ENCODE results near the gene WDFY4.

Gene WDFY4

DNA sequence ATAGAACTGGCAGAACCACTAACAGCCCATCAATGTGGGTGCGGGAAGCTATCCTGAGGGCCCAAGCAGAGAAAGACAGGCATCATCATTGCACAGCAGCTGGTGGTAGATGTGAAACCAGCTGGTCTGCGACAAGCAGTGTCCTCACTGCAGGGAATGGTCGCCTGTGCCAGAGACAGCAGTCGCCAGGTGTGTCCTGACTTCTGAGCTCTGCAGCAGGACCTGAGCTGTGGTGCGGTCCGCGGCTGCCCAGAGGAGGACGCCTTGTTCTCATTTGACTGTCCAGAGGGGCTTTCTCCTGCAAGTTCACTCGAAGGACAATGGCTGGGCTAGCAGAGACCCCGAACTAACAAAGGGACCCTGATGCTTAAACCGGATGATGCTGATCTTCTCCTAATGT, 157.6 kb downstream of the WDFY4 start:
- in situ Hi-C loops (cut with MboI; ENCODE audit: low sequenced_read_pairs), result no loop called here

DNA sequence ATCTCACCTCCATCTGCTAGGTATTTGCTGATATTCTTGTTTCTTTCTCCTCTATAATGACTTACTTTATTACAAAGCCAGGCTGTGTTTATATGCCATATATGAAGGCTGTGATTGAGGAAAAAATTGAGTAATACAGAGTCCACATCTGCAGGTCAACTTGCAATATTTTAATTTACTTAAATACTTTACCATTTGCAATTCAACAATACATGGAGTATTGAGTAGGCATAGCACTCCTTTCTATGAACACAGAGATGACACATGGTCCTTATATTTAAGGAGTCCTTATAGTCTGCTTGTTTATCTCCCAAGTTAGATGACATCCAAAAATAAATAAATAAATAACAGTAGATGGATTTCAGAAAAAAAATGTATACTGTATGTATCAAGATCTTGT, 158.5 kb downstream of the WDFY4 start:
- in situ Hi-C loops (cut with MboI; ENCODE audit: low sequenced_read_pairs), result no loop called here

DNA sequence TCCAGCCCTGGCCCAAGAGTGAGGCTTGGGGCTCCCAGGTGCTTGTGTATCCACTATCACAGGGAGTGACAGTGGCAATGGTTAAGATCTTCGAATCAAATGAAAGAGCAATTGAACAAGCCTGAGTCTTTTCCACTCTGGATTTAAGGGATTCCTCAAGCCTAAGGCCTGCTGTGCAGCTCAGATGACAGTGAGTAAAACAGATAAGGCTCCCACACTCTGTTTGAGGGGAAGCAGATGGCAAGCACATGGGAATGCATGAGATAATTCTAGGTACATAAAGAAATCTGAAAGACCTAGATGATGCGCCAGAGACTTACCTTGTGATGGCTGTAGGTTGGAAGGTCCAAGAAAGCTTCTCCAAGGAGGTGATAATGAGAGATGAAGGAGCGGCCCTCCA, 159.9 kb downstream of the WDFY4 start:
- in situ Hi-C loops (cut with MboI; ENCODE audit: low sequenced_read_pairs), result no loop called here

DNA sequence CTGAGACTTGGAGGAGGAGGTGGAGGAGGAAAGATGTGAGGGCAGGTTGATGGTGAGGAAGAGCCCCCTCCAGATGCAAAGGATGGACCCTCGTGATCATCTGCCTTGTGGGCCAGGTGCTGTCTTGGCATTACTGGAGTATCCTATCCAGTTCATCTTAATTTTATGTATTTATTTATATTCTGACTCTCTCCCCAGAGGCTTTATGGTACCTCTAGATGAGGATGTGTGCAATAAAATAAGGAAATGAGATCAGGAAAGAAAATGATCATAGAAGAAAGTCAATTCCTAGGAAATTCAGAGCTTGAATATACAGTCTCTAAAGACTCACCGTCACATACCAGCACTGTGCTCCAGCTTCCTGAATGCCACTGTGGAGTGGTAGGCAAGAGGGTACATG, 160.8 kb downstream of the WDFY4 start:
- in situ Hi-C loops (cut with MboI; ENCODE audit: low sequenced_read_pairs), result no loop called here

DNA sequence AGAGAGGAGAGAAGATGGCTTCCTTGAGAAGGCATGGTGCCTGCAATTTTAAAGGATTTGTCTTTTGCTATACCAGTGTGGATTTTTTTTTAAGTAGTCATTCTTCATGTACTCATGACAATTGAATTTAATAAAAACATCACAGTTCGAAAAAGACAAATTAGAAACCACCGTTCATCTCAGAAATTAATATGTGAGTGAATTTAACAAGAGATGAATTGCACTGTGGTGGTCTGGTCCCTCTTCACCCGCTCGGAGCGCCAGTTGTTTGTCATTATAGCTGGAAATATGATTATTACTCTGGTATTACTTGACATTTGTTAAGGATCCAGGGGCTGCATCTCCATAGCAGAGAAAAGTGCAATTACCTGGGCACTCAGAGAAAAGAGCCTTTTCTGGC, 163.0 kb downstream of the WDFY4 start:
- in situ Hi-C loops (cut with MboI; ENCODE audit: low sequenced_read_pairs), result no loop called here

DNA sequence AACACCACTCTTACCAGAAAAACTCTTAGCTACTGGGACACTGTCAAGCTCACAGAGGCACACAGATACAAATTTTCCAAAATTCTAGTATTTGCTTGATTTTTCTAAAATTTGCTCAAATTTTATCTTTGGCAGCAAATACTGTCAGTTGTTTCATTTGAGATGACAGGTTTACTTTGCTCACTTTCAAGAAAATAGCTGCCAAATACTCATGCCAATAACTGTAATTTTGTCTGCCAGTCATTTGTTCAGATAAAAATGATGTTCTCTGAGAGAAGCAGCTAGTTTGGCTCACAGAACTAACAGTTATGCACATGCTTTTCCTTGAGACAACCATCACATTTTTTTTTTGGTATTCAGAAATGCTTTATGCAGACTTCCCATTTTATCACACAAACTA, 172.2 kb downstream of the WDFY4 start:
- in situ Hi-C loops (cut with MboI; ENCODE audit: low sequenced_read_pairs), result no loop called here

DNA sequence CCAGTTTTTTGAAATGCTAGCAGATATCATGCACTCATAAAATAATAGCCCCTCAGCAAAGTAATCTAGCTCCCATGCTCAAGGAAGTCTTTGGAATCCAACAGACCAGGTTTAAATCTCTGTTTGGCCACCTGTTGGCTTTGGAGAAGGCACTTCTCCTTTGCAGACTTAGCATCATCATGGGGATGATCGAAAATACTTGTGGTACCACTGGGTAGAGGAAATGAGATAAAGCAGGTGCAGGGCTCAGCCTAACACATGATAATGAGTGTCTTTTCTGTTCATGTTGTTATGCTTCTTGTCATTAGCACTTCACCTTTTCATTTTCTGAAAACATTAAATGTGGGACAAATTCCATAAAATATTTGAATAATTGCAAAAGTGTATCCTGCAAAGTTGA, 187.6 kb downstream of the WDFY4 start:
- in situ Hi-C loops (cut with MboI; ENCODE audit: low sequenced_read_pairs), result no loop called here

DNA sequence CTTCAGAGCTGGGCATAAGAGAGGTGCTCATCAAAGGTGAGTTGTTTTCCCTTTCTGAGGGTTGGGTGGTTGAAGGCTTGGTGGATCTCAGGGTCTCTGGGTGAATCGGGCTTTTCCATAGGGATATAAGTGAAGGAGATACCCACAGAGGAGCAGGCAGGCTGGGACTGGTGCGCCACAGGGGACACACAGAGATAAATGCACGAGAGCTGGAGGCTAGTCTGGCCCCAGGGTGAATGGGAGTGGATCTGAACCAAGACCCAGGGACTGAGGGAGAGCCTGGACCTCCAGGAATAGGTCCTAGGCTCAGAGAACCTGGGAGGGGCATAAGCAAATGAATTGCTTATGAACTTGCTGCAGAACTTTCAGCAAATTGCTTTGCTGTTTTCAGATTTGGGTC, 193.4 kb downstream of the WDFY4 start:
- in situ Hi-C loops (cut with MboI; ENCODE audit: low sequenced_read_pairs), result no loop called here

DNA sequence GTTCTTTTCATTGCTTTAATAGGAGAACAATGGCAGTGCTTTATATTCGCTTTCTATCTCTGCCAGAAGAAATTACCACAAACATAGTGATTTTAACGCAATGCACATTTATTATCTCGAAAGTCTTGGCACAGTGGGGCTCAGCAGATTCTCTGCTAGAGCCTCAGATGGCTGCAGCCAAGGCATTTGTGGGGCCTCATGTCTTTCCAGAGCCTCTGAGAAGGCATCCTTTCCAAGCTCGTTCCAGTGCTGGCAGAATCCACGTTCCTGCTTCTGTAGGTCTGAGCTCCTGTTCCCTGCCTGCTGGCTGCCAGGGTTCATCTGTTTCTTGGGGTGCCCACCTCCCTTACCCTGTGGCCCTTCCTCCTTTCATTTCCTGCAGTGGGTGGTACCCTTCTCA, 194.8 kb downstream of the WDFY4 start:
- in situ Hi-C loops (cut with MboI; ENCODE audit: low sequenced_read_pairs), result no loop called here

DNA sequence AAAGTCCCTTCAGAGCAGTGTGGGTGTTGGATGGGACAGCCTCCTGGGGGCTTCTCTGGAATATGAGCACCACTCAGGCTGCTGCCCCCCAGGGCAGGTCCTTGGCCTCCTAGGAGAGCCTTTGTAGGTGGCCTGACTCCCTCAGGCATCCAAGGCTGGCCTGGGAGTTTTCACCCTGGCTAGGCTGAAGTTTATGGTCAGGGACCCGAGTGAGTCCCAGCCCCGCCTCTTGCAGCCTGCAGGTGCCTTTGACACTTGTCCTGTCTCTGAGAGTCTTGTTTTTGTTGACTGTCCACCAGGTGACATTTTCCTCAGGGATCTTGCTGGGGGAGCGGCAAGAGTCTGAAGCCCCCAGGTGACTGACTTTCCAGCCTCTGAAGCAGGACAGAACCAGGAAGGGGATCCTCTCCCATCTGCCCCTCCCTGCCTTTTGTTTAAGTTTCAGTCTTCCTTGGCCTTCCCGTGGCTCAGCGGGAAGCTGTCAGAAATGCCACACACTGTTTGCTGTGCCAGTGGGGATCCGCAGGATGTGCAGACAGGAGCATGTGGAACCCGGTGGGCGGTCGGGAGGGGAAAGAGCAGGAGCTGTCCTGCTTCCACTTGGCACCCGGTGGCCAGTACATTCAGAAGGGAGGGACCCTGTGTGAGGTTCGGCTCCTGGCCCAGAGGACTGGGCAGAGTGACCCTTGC, 195.5 kb downstream of the WDFY4 start:
- in situ Hi-C loops (cut with MboI; ENCODE audit: low sequenced_read_pairs), result no loop called here

DNA sequence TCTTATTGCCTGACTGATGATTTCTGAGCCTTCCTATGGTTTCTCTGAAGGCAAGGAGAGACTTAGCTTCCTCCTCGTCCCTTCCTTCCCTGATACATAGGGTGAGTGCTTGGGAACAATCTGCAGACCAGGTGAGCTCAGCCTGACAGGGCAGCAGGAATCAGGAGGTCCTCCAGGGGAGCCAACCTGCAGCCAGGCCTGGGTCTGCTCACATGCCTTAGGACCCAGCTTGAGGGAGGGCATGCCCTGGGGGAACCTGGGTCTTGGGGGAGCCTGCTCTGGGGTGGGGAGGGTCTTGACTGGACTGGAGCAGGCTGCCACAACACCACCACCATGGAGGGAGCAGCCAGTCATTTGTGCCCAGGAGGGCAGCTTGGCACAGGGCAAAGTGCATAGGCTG, 197.3 kb downstream of the WDFY4 start:
- in situ Hi-C loops (cut with MboI; ENCODE audit: low sequenced_read_pairs), result no loop called here

DNA sequence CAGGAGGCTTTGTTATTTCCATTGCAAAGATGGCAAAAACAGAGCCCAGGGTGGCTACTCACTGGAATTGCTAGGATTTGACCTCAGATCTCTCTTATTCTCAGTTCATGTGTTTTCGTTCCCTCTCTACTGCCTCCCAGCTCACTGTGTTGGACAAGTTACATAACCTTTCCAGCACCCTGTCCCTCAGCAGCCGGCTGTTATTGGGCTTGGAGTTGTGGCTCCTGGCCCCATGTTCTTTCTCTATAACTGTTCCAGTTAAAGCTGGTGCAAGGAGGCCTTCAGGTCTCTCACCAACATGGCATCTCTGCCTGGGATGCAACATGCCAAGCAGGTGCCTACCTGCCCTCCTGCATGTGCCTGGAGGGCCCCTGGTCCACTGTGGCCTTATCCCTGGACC, 198.2 kb downstream of the WDFY4 start:
- in situ Hi-C loops (cut with MboI; ENCODE audit: low sequenced_read_pairs), result no loop called here

DNA sequence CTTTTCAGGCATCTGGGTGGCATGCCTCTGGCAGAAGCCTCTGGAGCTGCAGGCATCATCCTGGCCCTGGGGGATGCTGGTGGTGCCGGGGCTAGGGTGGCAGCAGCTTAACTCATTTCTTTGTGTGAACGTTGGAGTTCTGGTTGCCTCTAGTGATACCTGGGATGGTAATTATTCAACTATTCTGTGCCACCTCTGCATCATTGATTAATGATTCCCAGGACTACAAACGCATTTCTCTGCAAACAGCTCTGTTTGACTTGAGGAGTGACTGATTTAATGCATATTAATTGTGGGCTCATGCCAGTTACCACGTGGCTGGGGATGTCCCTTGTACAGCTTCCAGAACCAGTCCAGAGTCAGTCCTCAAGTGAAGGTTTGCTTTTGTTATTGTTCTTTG, 199.0 kb downstream of the WDFY4 start:
- in situ Hi-C loops (cut with MboI; ENCODE audit: low sequenced_read_pairs), result no loop called here

DNA sequence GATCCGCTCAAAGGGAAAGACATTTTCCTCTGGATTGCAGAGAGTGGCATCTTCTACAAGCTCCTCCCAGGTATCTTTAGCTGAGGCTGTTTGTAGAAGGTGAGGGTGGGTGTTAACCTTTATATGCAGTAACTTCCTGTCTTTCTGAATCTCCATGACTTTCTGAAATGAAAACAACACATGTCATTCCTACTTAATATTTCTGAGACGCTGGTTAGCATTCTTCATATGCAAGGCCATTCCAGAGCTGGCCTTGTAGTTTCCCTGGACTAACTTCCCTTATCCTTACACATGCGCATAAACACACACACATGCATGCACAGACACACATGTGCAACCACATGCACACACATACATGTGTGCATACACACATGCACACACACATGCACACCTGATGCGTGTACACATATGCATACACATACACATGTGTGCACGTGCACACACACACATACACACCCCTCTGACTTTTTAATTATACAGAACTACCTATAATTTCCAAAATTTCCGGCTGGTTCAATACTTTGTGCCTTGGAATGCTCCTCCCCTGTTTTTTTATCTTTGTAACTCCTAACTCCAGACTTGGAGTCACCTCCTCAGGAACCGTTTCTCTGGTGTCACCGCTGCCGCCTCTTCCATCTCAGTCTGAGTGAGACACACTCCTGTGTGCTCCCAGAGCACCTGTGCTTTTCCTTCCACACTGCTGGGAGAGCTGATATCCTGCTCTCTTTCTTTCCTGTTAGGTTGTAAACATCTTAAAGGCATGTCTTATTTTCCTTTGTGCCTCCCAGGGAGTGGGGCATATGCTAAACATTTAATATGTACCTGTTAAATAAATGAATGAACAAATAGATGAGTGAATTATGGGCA, 199.7 kb downstream of the WDFY4 start:
- in situ Hi-C loops (cut with MboI; ENCODE audit: low sequenced_read_pairs), result no loop called here

DNA sequence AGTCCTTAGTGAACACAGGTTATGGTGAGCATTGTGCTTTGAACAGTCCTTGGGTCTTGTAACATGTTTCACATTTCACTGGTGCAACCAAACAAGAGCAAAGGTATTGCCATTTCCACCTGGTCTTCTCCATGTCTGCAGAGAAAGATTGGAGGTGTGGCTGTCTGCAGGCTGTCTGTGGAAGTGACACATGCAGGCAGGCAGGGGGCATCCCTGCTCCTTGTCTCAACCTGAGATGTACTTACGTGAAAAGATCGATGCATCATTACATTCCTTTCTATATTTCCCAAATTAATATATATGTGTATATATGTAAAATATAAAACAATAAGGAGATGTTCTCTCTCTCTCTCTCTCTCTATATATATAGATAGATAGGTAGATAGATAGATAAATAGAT, 200.7 kb downstream of the WDFY4 start:
- in situ Hi-C loops (cut with MboI; ENCODE audit: low sequenced_read_pairs), result no loop called here

DNA sequence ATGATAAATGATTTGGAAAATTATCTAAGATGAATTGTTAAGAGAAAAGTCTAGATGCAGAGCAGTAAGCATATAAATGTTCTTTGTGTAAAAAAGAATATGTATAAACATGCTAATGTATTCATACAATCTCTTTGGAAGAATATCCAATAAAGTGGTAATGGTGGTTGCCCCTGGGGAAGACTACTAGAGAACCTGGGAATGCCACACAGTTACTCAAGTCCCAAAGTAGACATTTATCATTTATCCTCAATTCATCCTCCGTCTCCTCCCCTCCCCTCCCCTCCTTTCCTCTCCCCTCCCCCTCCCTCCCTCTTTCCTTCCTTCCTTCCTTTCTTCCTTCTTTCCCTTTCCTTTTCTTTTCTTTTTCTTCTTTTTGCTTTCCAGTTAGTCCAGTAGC, 203.3 kb downstream of the WDFY4 start:
- in situ Hi-C loops (cut with MboI; ENCODE audit: low sequenced_read_pairs), result no loop called here

DNA sequence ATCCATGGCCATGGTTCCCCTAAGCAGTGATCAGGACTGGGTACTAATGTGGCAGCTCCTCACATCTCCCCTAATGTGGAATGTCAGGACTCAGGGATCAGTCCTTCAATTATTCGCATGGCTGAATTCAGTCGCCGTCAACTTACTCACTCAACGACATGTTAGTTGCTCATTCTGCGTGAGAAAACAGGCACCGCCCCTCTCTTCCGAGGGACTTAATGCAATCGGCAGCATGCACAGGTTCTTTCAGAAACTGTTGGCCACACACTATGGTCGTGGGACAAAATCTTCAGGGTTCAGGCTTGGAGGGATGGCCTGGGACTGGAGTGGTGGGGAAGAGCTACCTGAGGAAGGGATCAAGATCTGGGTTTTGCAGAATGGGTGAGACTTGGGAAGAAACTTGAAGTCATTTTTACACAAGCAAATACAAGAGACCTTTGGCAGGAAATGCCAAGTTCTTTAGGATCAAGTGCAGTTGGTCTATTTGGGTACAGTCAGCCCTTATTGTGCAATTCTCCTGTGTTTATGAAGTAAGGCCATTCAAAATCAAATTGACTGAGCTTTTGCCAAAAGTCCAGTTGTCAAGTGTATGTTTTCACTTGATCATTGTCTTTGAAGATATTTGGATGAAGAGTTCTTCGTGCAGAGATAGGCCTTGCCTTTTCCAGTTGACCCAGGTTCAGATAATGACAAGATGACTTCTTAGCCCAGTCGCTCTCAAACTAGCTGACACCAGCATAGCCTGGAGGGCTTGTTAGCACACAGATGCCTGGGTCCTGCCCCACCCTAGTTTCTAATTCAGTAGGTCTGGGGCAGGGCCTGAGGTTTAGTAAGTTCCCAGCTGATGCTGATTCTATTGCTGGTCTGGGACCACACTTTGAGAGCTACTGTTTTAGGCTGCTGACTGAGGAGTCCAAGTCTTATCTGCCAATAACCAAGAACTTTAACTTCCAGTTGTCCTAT, 206.5 kb downstream of the WDFY4 start:
- in situ Hi-C loops (cut with MboI; ENCODE audit: low sequenced_read_pairs), result no loop called here

DNA sequence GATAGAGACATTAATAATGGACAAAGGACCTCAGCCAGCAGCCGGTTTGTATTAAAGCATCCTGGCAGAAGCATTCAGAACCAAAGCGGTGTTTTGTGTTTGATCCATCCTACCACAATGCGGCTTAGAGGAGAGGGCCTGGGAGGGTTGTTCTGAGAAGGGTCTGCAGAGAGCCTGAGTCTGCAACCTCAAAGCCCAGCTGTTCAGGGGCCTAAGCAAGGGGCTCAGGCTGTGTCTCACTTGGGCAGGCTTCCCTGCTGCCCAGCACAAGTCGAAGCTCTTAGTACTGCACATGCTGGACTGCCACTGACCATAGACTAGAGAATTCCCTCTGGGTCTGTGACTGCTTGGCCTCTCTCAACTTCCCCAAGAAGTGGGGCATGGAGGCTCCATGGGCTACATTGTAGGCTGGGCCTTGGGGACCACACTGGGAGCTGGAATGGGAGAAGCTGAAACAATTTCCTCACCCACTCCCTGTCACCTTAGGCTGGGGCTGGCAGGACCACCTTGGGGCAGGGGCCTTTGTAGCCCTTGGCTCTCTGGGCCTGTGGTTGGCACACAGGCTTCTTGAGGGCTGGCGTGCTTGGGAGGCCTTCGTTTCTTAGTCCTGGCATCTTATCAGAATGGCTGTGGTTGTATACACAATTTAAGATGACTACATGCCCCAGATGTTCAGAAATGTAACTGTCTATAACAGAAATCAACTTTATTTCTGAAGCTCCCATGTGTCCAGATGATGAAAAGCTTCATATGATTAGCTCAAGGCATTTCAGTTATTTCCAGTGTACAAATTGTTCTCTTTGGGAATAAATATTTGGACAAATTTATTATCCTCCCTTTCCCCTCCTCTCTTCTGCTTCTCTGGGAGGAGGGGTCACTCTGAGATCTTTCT, 210.5 kb downstream of the WDFY4 start:
- in situ Hi-C loops (cut with MboI; ENCODE audit: low sequenced_read_pairs), result no loop called here

DNA sequence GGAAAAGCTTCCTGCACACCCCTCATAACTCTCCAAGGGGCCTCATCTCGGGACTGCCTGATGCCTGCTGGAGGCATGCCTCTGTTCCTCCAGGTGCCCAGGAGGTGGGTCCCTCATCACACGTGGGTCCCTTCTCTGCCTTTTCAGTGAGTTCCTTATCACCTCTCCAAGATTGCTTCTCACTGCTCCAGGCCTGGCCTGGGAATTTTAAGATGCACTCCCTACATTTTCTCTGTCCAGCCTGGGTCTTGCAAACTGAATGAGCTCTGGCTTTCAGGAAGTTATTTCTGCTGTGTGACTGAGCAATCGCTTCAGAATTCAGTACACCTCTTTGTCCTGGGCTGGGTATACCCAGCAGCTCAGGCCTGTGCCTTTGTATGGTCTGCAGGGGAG, 211.1 kb downstream of the WDFY4 start:
- in situ Hi-C loops (cut with MboI; ENCODE audit: low sequenced_read_pairs), result no loop called here

DNA sequence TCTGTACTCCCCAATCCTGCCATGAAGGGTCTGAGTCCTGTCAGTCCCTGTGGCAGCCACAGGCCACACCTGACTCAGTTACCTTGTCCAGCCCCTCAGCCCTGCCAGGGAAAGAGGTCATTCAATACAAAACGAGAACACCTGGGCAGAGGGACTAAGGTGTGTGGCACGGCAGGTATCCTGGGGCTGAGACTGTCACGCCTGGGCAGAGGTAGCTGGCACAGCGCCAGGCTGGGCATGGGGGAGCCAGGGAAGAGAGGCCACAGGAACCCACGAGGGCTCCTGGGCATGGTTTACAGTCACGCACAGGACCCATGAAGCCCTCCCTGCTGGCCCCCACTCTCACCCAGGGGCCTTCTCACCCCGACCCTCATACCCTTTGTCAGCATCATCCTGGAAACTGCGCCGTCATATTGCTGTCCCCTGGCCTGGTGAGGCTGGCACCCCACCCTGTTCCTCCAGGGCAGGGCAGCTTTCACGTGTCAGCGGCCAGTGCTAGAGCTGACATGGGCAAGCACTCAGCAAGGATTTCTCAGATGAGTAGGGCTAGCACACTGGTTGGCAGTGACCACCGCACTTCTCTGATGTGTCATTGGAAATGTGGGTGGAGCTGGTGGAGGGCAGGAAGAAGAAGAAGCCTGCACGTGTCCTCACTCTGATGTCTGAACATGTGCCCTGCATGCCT, 212.2 kb downstream of the WDFY4 start:
- in situ Hi-C loops (cut with MboI; ENCODE audit: low sequenced_read_pairs), result no loop called here
